ENCODE results near the gene KANK3.

GRCh38 chr19:8391198-8392016, 48.3 kb upstream of the KANK3 start:
- TF ChIP-seq CTCF (conservative IDR thresholded peaks at IDR 0.05) (no peak), EZH2 (IDR thresholded peaks at IDR 0.05; ENCODE audit: low read depth) (no peak)

Data from PC-9 (cell line).